Cortex of kidney (tissue), 1 donor: Measurements from ENCODE around the gene LAIR1.

ENCODE experiments used
- DNase-seq: peaks from one replicate; lab custom pipeline; 2025; lab: John Stamatoyannopoulos, UW

Gene LAIR1

GRCh38 chr19:54317108-54317964 lies 47.4 kb downstream of the LAIR1 start:
- no peak for DNase-seq

GRCh38 chr19:54316746-54317107 lies 48.0 kb downstream of the LAIR1 start:
- no peak for DNase-seq

- DNase-seq: no peak
Measured at GRCh38 chr19:54315956-54316355, 48.8 kb downstream of the LAIR1 start.

- no peak for DNase-seq
Measured at GRCh38 chr19:54312436-54313377, 52.0 kb downstream of the LAIR1 start, which contains the start of gene LILRA5. Gene LILRA5 (minus strand): TSS chr19:54313166. CDS start chr19:54313019, 147 bp downstream.

- no peak for DNase-seq
Measured at GRCh38 chr19:54312011-54312410, 52.7 kb downstream of the LAIR1 start.

GRCh38 chr19:54311486-54311885 lies 53.2 kb downstream of the LAIR1 start:
- no peak for DNase-seq

- no peak for DNase-seq
Measured at GRCh38 chr19:54310543-54310942, 54.2 kb downstream of the LAIR1 start.

GRCh38 chr19:54309811-54310210 lies 54.9 kb downstream of the LAIR1 start:
- no peak for DNase-seq

- DNase-seq: no peak
Measured at GRCh38 chr19:54307389-54308020, 57.2 kb downstream of the LAIR1 start.

- no peak for DNase-seq
Measured at GRCh38 chr19:54305141-54305540, 59.6 kb downstream of the LAIR1 start.

GRCh38 chr19:54302257-54302656 lies 62.5 kb downstream of the LAIR1 start:
- DNase-seq: no peak
